Activated CD8-positive, alpha-beta T cell treated with anti-CD3 and anti-CD28 coated beads, Interleukin-2, amount 10 ng/mL, durations not matched to agents 7 days and 5 days (primary cell): ENCODE results near the gene CAPRIN2. TPM values are rescaled to one million over a fixed set of nuclear protein-coding genes. Genes with fewer than 3 reads are reported as not detected.

ENCODE experiments used
- ATAC-seq: fragments of 150-1000 bp; cut with Tn5 transposase; one replicate; pipeline ENCODE4 v1.10.0; 2021; ENCODE audit warnings: moderate library complexity
- CTCF ChIA-PET: fragments of 350-600 bp; sonication (Branson Sonifier 250); formaldehyde crosslinking; loops from one replicate; lab custom pipeline; 2021; ENCODE audit warnings: antibody characterized with exemption; lab: Charles Lee
- POLR2A ChIA-PET: fragments of 350-600 bp; sonication (Branson Sonifier 250); formaldehyde crosslinking; loops from one replicate; lab custom pipeline; 2021; ENCODE audit warnings: antibody characterized with exemption; lab: Charles Lee
- DNase-seq: peaks from one replicate; pipeline ENCODE4 v3.0.0-alpha.2; 2020
- H3K27ac Mint-ChIP-seq: one replicate; pipeline ENCODE4 v1.8.0; 2021; ENCODE audit warnings: mild to moderate bottlenecking, mixed read lengths
- H3K27me3 Mint-ChIP-seq: one replicate; pipeline ENCODE4 v1.8.0; 2021; ENCODE audit warnings: low read depth, mixed read lengths
- H3K36me3 Mint-ChIP-seq: one replicate; pipeline ENCODE4 v1.8.0; 2021; ENCODE audit warnings: low read depth, mixed read lengths
- H3K4me1 Mint-ChIP-seq: one replicate; pipeline ENCODE4 v1.8.0; 2021; ENCODE audit warnings: low read depth, mixed read lengths
- H3K4me3 Mint-ChIP-seq: one replicate; pipeline ENCODE4 v1.8.0; 2021; ENCODE audit warnings: mild to moderate bottlenecking, mixed read lengths
- H3K9me3 Mint-ChIP-seq: one replicate; pipeline ENCODE4 v1.8.0; 2022; ENCODE audit warnings: mixed read lengths; ENCODE audit not compliant: insufficient read depth
- total RNA-seq, 2 experiments: library from RNA; stranded (reverse); gene quantifications; one replicate each; pipeline ENCODE4 v1.2.3, GENCODE V29; 2021

CAPRIN2 gene, protein sequence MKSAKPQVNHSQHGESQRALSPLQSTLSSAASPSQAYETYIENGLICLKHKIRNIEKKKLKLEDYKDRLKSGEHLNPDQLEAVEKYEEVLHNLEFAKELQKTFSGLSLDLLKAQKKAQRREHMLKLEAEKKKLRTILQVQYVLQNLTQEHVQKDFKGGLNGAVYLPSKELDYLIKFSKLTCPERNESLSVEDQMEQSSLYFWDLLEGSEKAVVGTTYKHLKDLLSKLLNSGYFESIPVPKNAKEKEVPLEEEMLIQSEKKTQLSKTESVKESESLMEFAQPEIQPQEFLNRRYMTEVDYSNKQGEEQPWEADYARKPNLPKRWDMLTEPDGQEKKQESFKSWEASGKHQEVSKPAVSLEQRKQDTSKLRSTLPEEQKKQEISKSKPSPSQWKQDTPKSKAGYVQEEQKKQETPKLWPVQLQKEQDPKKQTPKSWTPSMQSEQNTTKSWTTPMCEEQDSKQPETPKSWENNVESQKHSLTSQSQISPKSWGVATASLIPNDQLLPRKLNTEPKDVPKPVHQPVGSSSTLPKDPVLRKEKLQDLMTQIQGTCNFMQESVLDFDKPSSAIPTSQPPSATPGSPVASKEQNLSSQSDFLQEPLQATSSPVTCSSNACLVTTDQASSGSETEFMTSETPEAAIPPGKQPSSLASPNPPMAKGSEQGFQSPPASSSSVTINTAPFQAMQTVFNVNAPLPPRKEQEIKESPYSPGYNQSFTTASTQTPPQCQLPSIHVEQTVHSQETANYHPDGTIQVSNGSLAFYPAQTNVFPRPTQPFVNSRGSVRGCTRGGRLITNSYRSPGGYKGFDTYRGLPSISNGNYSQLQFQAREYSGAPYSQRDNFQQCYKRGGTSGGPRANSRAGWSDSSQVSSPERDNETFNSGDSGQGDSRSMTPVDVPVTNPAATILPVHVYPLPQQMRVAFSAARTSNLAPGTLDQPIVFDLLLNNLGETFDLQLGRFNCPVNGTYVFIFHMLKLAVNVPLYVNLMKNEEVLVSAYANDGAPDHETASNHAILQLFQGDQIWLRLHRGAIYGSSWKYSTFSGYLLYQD
- 10 to 100 TPM in 1 of 2 experiments, 1 to 10 TPM in 1; 8.9 to 10.7 TPM for total RNA-seq

DNA sequence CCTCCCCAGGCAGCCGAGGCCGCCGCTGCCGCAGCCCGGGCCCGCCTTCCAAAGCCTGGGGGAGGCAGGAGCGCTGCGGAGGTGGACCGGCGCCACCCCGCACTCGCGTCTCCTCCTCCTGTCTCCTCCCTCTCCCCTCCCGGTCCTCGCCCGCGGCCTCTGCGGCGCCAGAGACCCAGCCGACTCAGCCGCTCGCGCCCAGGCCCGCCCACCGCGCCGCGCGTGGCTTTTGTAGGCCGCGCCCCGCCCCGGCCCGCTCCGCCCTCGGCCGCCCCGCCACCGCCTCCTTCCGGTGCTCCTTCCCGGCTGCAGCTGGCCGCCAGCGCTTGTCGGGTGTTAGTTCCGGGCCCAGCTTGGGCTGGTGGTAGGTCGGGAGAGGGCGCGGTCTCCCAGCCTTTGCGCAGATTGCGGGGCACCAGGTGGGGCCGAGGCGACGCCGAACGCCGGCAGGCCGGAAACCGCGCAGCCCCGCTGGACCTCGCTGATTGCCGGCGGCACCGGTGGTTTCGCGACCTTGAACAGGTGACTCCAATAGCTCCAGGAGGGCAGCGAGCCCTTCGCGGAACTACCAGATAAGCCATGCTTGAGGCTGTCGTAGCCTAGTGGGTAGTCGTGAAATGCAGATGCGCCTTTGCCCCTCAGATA is at the start of gene CAPRIN2:
TSS of gene CAPRIN2 (minus strand) at position 202 of the 645 bp plus-strand sequence. CDS start 1,431 bp downstream, outside the sequence.
- peaks cover 4% of the 10 kb centered on the region for H3K27me3 Mint-ChIP-seq
- H3K27ac Mint-ChIP-seq: peak within 1 kb of the TSS; percentile 82
- POLR2A ChIA-PET: interaction anchor here (1.2 to 2.6 kb wide), 3 partner anchors 41 to 68 kb away, joined by 4 to 21 read pairs (median 8); partner anchors contain the start of gene IPO8
- no peaks in the 10 kb centered on the region for H3K9me3 Mint-ChIP-seq
- ATAC-seq (peak; percentile 94), DNase-seq (peak; percentile 93)
- peaks cover 4% of the 10 kb centered on the region for H3K36me3 Mint-ChIP-seq
- H3K4me1 Mint-ChIP-seq: peaks cover 17% of the 10 kb centered on the region
- CTCF ChIA-PET: interaction anchor here (1.0 to 2.7 kb wide), 9 partner anchors 11 to 105 kb away, joined by 3 to 14 read pairs (median 5); partner anchors contain the start of gene IPO8
- H3K4me3 Mint-ChIP-seq: peak within 1 kb of the TSS; percentile 87

DNA sequence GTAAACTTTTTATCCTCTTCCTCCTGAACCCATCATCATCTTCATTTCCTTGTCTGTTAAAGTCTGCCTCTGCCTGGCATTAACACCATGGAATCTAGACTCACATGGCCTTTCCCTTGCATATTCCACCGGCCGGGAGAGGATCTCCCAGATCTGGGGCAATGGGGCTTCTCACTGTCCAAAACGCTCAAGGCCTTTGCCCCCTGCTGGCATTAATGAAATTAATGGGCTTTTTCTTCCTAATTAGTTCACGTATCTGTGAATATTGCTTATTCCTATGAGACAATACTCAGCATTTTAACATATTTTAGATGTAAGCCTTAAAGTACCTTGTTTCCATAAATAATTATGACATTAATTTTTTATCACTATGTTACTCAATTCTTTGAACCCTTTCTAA is 42.9 kb upstream of the CAPRIN2 start:
- Mint-ChIP-seq H3K9me3 (no peaks in the 10 kb centered on the region), H3K27me3 (peaks cover 37% of the 10 kb centered on the region), H3K4me3 (peak overlapping the region; percentile 10), H3K4me1 (peaks cover 27% of the 10 kb centered on the region), H3K36me3 (no peaks in the 10 kb centered on the region), H3K27ac (no peak overlapping the region)
- no peak for DNase-seq
- ATAC-seq: no peak
- ChIA-PET POLR2A (no interaction called here), CTCF (no interaction called here)

DNA sequence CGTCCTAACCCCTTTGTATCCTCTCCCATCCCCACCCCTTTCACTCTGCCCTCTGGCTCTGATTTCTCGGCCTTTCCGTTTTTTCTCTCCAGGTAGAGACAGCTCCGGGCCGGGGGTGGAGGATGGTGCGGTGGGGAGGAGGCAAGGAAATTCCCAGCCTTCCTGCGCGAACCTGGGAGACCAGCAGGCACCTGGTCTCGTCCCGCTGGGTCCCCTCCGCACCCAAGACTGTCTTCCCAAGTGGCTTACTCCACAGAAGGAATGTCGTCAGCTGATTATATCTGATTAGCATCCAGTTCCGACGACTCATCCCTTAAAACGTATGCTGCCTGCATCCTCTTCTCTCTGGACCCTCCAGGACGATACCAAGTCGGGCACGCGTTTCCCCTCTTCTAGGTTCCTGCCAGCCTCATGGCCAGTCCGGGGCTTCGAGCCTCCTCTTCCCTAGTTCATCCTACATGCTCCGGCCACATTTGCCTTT is 42.2 kb upstream of the CAPRIN2 start:
- POLR2A ChIA-PET: interaction anchor here (1.3 kb wide), 1 partner anchor 42 kb away, joined by 8 read pairs; the partner anchor contains the start of gene CAPRIN2
- ATAC-seq: no peak
- Mint-ChIP-seq H3K36me3 (no peaks in the 10 kb centered on the region), H3K9me3 (no peaks in the 10 kb centered on the region), H3K4me3 (peak overlapping the region; percentile 44), H3K27ac (no peak overlapping the region), H3K4me1 (peaks cover 27% of the 10 kb centered on the region), H3K27me3 (peaks cover 42% of the 10 kb centered on the region)
- no peak for DNase-seq
- CTCF ChIA-PET: interaction anchor here (1.0 to 2.8 kb wide), 4 partner anchors 10 to 102 kb away, joined by 3 to 12 read pairs (median 10); partner anchors contain the start of genes CAPRIN2 and IPO8

DNA sequence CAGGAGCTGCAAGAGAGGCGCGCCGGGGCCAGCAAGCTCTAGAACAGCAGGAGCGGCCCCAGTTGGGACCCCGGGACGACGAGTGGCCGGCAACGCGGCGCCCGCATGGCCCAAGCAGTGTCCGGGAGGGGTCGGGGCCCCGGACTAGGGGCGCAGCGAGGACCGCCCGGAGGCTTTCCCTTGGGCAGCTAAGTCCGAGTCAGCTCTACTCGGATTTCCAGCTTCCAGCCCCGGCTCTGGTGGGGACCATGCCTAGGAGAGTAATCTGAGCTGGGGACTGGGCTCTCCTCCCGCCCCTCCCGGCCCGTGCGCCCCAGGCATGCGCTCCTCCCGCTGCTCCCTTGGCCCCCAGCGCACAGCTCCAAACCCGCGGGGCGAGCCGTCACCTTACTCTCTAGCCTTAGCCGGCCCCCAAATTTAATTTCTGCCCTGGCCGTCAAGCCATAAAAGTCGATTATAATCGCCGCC is 41.6 kb upstream of the CAPRIN2 start:
- Mint-ChIP-seq H3K27ac (no peak overlapping the region), H3K36me3 (no peaks in the 10 kb centered on the region), H3K4me3 (peak overlapping the region; percentile 80), H3K9me3 (no peaks in the 10 kb centered on the region), H3K4me1 (peaks cover 27% of the 10 kb centered on the region), H3K27me3 (peaks cover 45% of the 10 kb centered on the region)
- POLR2A ChIA-PET: interaction anchor here (1.3 kb wide), 1 partner anchor 42 kb away, joined by 8 read pairs; the partner anchor contains the start of gene CAPRIN2
- CTCF ChIA-PET: interaction anchor here (1.0 to 2.8 kb wide), 4 partner anchors 11 to 101 kb away, joined by 3 to 12 read pairs (median 10); partner anchors contain the start of genes CAPRIN2 and IPO8
- DNase-seq (no peak), ATAC-seq (peak; percentile 20)

DNA sequence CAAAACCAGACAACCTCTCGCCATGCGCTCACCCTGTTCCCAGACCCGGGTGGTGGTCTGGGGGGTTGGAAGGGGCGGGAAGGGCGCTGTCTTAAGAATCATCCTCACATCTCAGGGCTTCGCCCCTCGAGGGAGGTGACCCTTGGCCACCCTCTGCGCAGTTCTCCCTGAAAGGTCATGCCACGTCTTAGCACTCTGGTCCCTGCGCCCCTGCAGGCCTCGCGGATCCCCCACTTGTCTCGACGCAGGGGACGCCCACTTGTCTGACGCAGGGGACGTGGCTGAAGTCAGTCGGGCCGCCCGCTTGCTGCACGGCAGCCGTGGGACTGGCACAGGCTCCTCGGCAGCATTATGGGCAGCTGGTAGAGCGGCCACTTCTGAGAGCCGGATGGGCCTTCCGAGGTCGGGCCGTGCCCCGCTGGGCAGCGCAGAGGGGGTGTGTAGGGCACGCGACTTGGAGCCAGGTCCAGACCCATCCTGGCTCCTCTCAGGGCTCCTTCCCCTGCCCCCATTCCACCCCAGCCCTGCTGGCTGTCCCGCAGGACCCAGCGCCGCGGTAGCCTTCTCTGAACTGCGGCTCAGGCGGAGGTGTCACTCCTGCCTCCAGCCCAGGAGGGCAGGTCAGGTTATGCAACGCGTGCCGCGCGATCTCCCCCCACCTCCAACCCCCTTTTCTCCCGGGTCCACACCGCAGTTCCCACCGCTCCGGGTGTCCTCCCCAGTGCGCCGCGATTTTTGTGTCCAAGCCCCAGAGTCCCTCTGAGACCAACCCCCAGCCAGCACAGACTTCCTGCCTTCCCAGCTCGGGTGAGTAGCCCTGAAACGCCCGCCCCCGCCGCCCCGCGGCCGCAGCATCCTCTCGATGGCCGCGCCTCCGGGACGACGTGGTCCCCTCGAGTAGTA is 40.9 kb upstream of the CAPRIN2 start:
- no peaks in the 10 kb centered on the region for H3K9me3 Mint-ChIP-seq

DNA sequence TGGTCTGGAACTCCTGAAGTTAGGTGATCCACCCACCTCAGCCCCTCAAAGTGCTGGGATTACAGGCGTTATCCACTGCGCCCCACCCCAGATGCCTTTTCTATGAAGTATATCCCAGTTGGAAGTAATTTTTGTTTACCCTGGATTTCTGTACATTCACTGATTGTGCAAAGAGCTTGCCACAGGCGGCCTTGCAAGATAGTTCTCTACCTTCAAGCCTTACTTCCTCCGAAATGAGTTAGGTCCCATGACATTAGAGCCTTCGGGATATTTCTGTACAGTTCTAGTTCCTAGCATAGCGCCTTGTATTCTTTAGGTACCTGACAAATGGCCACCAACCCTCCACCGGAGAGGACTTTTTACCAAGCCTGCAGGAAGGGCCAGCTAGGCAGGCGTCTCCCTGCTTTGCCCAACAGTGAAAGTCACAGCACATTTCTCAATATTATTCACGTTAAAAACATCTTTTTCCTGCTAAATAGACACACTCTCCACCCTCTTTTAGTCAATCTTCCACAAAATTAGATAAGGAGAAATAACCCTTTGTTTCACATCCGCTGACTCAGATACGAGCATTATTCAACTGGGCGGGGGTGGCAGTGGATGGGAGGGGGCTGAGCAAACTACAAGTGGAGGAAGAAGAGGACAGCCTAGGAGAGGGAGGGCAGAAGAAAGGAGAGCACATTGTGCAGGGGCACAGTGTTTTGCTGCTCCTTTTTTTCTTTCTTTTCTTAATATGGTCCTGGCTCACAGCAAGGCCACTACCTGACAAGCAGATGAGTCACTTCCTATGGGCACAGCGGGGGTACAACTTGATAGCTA is 40.0 kb upstream of the CAPRIN2 start:
- H3K27me3 Mint-ChIP-seq: peaks cover 41% of the 10 kb centered on the region
- ATAC-seq: peak; percentile 36
- peaks cover 27% of the 10 kb centered on the region for H3K4me1 Mint-ChIP-seq
- DNase-seq: peak; percentile 38
- H3K4me3 Mint-ChIP-seq: peak overlapping the region; percentile 80
- no peaks in the 10 kb centered on the region for H3K36me3 Mint-ChIP-seq
- H3K27ac Mint-ChIP-seq: peak overlapping the region; percentile 77
- POLR2A ChIA-PET: no interaction called here
- CTCF ChIA-PET: interaction anchor here (1.0 to 2.8 kb wide), 4 partner anchors 12 to 100 kb away, joined by 3 to 12 read pairs (median 6); partner anchors contain the start of genes CAPRIN2 and IPO8
- no peaks in the 10 kb centered on the region for H3K9me3 Mint-ChIP-seq

More for the DNA sequence above, 40.9 kb upstream of the CAPRIN2 start:
- Mint-ChIP-seq H3K27me3 (peaks cover 46% of the 10 kb centered on the region), H3K36me3 (no peaks in the 10 kb centered on the region), H3K4me1 (peaks cover 27% of the 10 kb centered on the region), H3K27ac (peak overlapping the region; percentile 77), H3K4me3 (peak overlapping the region; percentile 80)
- peak; percentile 89 for ATAC-seq
- ChIA-PET POLR2A (interaction anchor here (1.3 kb wide), 1 partner anchor 41 kb away, joined by 8 read pairs; the partner anchor contains the start of gene CAPRIN2), CTCF (interaction anchor here (0.6 to 2.8 kb wide), 7 partner anchors 11 to 100 kb away, joined by 3 to 12 read pairs (median 4); partner anchors contain the start of genes CAPRIN2 and IPO8)
- DNase-seq: peak; percentile 81

DNA sequence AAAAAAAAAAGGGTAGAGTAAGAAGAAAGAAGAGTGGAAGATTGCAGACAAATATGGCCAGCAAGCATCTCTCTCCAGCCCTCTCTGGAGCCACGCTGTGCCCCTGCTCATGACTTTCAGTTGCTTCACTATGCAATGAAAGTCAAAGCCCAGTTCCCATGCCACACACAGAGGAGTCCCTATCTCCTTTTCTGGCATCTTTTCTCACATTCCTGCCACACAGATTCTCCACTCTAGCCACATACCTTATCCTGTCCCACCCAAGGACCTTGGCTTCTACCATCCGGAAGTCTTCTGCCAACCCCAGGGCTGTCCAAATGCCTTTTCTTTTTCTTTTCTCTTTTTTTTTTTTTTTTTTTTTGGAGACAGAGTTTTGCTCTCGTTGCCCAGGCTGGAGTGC is 39.3 kb upstream of the CAPRIN2 start:
- CTCF ChIA-PET: interaction anchor here (1.2 kb wide), 1 partner anchor 39 kb away, joined by 4 read pairs; the partner anchor contains the start of gene CAPRIN2

DNA sequence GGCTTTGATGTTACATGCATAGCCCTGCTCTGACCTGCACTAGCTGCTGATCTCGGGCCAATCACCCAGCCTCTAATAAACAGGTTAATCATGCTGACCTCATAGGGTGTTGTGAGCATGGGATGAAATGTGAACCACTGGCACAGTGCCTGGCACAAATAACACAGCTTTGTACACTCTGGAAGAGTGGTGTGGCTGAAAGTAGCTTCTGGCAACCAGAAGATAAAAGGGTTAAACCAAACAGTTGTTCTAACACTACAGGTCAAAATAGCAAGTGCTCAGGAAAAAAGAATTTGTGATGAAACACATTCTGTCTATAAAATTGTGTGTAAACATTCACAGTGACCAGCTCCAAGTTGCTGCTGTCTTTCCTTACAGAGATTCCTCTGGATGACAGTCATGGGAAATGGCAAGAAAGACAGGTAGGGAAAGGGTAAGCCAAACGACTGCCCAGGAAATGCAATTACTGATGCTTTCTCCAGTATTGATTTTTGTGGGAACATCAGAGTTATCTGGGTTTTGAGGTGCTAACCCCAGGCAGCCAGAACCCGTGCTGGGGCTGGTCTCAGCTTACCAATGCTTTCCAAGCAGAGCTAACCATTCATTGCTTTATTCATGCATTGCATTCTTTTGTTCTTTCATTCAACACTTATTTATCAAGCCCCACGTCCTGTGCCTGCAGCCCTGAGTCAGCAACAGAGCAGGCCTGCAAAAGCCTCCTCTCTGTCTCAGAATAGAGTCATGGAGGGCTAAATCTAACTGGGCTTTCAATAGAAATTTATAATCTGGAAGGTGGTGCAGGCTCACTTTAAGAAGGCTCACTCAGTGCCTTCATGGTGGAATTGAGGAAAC is 38.1 kb upstream of the CAPRIN2 start:
- peaks cover 36% of the 10 kb centered on the region for H3K27me3 Mint-ChIP-seq
- H3K36me3 Mint-ChIP-seq: no peaks in the 10 kb centered on the region
- peaks cover 27% of the 10 kb centered on the region for H3K4me1 Mint-ChIP-seq
- no peak overlapping the region for H3K27ac Mint-ChIP-seq
- ATAC-seq (no peak), DNase-seq (no peak)
- ChIA-PET POLR2A (no interaction called here), CTCF (interaction anchor here (0.9 to 1.3 kb wide), 4 partner anchors 10 to 97 kb away, joined by 3 read pairs; partner anchors contain the start of gene IPO8)
- no peaks in the 10 kb centered on the region for H3K9me3 Mint-ChIP-seq
- H3K4me3 Mint-ChIP-seq: no peak overlapping the region

More for the DNA sequence above, 39.3 kb upstream of the CAPRIN2 start:
- peaks cover 39% of the 10 kb centered on the region for H3K27me3 Mint-ChIP-seq
- H3K36me3 Mint-ChIP-seq: no peaks in the 10 kb centered on the region
- H3K27ac Mint-ChIP-seq: no peak overlapping the region
- DNase-seq: no peak
- no peaks in the 10 kb centered on the region for H3K9me3 Mint-ChIP-seq
- H3K4me3 Mint-ChIP-seq: no peak overlapping the region
- peaks cover 27% of the 10 kb centered on the region for H3K4me1 Mint-ChIP-seq
- POLR2A ChIA-PET: no interaction called here
- ATAC-seq: no peak
